HG02884 (cell line): Measurements from ENCODE around the gene STRA6.

Experiments
- ATAC-seq: cut with Tn5 transposase; IDR thresholded peaks from one replicate; pipeline ENCODE4 v1.9.1; 2021; ENCODE audit warnings: mild to moderate bottlenecking, moderate library complexity; ENCODE audit not compliant: unreplicated experiment

STRA6 gene, protein sequence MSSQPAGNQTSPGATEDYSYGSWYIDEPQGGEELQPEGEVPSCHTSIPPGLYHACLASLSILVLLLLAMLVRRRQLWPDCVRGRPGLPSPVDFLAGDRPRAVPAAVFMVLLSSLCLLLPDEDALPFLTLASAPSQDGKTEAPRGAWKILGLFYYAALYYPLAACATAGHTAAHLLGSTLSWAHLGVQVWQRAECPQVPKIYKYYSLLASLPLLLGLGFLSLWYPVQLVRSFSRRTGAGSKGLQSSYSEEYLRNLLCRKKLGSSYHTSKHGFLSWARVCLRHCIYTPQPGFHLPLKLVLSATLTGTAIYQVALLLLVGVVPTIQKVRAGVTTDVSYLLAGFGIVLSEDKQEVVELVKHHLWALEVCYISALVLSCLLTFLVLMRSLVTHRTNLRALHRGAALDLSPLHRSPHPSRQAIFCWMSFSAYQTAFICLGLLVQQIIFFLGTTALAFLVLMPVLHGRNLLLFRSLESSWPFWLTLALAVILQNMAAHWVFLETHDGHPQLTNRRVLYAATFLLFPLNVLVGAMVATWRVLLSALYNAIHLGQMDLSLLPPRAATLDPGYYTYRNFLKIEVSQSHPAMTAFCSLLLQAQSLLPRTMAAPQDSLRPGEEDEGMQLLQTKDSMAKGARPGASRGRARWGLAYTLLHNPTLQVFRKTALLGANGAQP

DNA sequence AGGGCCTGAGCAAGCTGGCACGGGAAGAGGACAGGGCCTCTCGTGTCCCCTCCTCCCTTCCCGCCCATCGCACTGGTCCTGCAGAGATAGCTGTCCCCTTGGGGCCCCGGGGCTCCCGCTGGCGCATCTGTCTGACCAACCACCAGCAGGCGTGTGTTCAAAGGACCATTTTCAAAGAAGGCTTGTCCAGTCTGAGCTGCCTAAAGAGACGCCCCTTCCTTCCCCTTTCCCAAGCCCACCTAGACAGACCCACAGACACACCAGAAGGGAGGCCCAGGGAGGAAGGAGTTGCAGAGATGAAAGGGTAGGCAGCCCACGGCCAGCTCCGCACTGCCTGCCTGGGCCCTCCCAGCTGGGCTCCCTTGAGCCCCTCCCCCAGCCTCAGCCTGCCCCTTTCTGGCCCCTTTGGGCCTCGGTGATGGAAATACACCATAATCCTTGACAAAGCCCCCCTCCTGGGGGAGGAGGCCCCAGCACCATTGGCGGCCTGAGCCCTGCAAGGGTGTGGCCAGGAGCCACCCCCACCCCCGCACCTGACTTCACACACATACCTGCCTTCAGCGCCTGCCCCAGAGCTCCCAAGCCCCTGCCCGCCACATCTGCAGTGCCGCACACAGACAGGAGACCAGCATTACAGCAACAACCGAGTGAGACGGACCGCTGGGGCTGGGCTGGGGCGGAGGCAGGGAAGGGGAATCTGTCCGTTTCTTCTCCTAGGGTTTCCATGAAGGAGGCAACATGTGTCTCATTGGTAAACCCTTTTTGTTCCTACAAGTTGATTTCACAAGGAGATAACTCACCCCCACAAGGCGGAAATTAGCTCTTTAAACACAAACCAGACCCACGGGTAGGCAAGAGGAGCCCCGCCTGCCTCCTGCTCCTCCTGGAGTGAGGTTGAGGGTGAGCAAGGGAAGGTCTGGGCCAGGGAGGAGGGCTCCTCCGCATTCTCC is at the start of gene STRA6:
STRA6 (minus strand) TSS at position 336 of the 950 bp plus-strand sequence. CDS start 520 bp downstream, outside the sequence.
- no peak for ATAC-seq

DNA sequence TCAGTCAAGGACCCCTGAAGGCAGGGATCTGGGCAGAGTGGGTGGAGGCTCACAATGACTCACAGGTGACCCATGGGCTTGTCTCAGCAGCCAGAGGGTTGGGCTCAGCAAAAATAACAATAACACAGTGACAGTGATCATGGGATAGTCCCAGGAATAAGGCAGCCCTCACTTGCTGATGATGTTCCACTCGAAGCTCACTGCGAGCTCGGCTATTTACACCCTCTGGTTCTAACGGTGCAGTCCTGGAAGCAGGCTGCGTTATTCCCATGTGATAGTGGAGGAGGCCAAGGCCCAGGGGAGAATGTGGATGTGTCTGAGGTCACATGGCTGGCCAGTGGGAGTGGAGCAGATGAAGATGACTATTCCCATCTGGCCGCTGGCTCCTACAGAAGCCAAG is 49.7 kb upstream of the STRA6 start:
- no peak for ATAC-seq

DNA sequence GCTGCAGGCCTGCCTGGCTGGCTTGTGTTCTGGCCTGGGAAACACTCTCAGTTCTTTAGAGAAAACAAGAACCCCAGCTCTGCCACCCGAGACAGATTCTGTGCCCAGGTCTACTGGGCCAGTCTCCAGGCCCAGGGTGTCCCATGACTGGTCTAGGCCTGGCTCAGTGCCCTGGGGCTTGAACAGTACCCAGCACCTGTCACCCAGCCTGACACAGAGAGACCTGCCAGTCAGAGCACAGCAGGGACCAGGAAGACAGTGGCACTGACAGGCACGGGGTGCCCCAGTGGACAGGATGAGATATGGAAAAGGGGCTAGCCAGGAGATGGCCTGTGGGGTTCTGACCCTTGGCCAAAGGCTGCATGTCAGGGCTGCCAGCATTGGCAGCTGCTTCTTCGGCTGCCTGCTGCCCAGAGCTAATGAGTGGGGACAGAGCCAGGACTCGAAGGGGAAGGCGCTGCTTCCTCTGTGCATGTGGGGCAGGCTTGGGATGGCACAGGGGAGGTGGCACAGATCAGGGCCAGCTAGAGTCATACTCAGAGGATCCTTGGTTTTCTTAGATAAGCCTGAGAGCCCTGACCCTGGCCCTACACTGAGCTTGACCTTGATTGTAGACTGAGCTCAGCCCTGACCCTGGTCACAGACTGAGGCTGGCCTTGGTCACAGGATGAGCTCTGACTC is 48.7 kb upstream of the STRA6 start:
- ATAC-seq, result no peak

DNA sequence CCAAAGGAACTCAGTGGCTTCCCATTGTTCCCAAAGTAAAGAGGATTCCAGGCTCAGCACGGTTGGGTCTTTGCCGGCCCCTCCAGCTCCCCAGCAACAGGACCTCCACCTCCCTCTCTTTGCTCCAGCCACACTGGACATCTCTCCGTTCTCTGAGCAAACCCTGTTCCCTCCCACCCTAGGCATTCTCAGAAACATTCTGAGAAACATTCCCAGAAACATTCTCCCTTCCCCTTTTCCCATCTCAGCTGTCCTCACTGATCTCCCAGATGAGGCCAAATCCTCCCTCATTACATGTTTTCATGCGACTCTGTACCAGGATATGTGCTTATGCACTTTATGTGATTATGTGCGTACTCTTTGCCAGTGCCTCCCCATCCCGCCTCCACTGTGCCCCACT is 47.7 kb upstream of the STRA6 start:
- ATAC-seq, result no peak

DNA sequence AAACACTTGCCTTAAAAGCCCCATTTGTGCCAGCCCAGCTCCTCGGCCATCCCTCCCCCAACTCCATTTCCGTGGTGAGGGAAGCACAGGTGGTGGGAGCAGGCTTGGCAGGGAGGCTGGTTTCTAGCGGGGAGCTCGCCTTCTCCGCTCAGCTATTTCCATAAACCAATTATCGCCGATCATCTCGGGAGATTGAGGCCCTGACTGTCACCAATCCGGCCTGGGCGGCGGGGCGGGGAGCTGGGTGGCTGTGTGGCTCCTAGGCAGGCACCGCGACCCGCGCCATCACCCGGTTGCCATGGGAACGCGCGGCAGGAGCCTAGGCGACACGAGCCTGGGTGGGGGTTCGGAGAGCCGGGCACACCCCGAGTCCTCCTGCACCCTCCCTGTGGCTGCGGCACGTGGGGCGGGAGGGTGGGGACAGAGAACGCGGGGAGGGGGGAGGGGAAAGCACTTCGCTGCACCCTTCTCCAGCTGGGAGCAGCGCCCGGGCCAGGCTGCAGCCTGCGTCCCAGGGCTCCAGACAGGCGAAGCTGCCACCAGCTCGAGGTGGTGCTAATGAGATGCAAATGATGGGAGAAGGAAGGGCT is 42.9 kb upstream of the STRA6 start:
- ATAC-seq, result no peak

DNA sequence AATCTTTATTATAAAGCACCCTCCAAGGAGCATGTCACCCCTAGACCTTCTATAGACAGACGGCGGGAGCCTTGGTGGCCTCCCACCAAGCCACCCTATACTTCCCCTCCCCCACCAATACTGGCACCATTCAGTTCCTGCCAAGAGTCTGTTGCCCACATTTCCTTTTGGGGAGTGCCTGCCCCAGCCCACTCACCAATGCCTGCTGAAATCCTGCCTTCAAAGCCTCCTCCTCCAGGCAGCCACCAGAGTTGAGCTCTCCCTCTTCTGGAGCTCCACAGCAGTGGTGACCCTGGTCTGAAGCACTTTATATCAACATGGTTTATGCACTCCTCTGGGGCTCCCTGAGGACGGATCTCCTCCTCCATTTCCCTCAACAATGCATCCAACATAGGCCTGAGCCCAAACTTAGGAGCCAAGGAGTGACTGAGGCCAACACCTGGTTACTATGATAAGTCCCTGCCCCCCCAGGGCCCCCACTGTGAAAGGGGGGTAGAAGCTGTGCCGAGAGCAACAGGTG is 42.3 kb upstream of the STRA6 start:
- no peak for ATAC-seq

DNA sequence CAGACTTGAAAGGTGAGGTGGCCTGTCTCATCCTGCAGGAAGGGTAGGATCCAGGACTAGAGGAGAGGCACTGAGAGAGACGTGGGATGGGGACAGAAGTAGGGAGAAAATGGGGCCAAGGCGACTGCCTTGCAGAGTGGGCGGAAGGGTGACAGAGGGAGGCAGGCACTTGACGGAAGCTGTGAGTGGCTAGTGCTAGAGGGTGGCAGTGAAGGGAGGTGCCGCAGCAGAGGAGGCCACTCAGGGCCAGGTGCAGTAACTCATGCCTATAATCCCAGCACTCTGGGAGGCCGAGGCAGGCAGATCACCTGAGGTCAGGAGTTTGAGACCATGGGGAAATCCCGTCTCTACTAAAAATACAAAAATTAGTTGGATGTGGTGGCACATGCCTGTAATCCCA is 40.8 kb upstream of the STRA6 start:
- no peak for ATAC-seq

DNA sequence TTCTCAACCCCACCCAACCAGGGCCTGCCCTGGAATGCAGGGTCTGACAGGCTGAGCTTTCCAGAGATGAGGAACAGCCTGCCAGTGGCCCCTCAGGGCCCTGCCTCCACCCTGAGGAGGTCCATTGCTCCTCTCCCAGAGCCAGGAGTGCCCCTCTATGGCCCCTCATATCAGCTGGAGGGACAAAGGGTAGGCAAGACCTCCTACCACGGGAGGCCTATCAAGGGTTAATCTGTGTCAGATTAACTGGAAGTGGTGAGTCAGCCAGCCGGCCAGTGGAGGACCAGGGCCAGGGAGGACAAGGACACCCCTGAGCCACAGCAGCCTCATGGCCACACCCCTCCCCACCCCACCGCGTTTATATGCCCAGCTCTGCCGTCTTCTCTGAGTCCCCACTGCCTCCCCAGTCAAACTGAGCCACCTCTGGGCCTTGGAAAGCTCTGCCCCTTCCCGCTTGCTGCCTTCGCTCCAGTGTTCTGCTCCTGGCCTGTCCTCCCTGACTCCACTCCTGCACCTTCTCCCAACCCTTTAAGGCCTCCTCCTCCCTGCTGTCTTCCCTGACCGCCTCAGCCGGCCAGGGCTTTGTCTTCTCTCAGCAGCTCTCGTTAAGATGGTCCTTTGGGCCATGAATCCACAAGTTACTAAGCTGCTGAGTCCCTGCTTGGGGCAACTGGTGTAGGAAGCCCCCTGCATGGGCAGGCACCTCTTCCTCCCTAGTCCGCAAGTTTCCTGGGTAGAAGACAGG is 40.0 kb upstream of the STRA6 start:
- no peak for ATAC-seq

DNA sequence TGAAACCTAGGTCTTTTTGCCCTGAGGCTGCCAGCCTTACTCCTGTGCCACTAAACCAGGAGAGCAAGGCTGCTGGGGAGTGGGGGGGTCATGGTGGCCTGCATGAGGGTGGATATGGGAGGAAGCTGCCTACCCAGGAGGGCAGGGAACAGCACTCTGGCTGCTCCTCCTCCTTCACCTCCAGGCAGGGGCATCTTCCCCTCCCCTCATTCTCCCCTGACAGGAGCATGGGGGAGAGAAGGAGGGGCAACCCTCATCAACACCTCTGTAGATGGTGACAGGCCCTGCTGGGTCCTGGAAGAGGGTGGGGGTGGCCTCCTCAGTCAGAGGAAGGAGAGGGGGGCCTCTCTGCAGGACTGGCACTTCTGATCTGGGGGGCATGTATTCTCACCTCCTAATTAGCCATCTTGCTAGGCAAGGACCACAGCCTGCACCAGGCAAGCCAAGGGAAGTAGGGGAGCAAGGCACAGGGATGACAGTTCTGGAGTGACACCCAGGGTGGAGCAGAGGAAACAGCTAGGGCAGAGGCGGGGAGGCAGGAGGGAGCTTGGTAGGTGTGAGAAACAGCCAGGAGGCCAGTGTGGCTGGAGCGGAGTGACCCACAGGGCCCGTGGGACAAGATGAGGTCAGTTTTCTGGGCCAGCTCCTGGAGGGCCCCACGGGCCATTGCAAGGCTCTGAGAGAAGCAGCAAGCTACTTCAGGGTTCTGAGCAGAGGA is 38.5 kb upstream of the STRA6 start:
- ATAC-seq, result no peak

DNA sequence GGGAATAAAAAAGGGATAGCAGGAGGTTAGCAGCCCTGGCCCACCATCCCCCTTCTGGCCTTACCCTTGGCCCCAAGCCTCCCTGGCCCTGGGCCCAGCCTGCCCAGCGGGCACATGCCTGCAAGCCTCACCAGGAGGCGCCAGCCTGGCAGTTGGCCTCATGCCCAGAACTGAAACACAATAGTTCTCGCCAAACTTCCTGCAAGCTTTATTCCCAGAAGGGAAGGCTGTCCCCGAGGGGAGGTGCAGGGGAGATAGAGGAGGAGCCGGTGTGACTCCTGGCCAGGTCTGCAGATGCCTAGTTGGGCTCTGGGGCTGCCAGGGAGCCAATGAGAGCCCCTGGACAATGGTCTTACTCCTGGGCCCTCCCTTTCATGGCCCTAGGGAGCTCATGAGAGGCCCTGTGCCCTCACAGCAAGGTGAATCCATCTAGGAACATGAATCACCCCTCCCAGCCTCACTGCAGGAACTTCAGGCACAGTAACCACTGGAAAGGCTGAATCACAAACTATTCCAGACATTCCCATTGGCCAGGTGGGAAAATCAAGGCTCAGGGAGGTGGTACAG is 37.5 kb upstream of the STRA6 start:
- ATAC-seq, result no peak

DNA sequence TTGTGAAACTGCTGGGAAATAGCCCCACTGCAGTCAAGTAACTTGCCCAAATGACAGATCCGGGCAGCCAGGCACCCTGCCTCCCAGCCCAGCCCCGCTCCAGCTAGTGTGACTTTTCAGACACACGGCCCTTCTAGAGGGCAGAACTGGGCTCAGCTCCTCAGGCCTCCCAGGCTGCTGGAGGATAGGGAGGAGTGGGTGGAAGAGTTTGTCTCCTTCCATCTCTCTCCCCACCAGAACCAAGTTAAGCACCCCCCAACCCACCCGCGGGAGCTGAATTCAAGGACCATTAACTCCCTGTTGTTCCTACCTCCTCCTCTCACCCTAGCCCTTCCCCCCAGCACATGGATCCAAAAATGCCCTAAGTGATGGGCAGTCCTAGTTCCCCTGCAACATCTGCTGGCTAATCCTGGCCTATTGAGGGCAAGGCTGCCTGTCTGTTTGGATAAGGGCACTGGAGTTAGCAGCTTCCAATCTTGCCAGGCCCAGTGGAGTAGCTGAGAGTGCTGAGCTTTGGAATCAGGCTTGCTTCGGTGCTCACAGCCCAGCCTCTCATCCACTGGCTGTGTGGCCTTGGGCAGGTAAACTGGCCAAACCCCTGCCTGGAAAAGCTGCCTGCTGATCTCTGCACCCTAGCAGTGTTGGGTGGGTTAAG is 36.6 kb upstream of the STRA6 start:
- no peak for ATAC-seq

DNA sequence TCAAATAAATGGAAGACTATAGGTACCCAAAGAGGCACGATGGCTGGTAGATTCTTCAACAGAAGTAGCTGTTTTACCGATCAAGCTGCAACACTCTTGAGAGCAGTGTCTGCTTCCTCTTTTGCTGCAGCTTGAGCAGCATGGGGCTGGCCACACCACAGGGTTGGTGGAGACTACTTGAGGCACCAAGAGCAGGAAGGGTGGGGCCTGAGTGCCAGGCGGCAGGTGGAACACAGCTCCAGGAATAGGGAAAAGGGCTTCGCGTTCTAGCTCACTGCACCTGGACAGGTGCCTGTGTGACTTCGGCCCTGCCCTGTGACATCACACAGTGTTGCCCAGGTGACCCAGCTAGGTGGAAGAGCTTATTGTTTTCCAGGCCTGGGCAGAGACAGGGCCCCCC is 33.4 kb upstream of the STRA6 start, which contains the start of gene CCDC33:
CCDC33 (plus strand) TSS at position 365 of the 400 bp plus-strand sequence. CDS start 394 bp downstream, outside the sequence.
- ATAC-seq, result no peak

DNA sequence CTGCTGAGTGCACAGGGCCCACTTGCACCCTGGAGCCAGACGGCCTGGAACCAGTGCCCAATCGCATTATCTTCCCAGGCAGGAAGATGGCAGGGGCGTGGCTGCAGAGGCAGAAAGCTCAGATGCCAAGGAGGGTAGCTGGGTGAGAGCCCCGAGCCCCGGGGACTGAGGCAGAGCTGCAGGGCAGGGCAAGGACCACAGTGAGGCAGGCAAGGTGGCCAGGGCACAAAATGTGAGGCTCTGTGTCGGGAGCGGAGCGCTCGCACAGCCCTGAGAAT is 31.9 kb upstream of the STRA6 start:
- ATAC-seq, result no peak

DNA sequence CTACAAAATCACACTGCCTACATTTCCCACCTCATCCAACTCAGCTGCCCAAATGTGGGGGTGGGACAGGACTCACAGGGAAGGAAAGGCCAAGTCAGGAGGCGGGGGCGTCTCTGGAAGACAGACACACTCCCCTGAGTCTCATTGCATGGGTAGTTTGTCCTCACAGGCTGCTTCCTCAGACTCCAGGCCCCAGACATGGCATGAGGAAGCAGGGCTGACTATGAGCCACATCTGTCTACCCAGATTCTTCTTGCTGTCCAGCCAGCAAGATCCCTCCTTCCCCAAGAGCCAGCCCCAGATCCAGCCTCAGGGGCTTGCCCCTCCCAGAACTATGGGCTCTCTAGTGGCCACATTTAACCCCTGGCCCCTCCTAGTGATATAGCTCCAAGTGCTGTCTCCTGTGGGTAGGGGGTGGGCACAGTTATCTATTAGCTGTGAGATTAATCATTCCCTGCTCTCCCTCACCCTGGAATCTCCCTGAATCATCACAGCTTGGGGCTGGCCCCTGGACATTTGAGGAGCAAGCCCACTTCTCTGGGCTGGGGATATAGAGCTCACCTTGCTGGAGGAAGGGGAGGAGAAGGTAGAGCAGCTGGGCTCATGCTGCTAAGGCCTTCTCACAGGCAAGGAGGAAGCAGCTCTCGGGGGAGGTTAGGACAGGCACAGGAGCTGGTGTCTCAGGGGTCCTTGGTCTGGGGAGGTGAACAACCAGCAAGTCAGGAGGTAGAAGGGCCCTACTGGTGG is 31.4 kb upstream of the STRA6 start:
- ATAC-seq, result no peak

DNA sequence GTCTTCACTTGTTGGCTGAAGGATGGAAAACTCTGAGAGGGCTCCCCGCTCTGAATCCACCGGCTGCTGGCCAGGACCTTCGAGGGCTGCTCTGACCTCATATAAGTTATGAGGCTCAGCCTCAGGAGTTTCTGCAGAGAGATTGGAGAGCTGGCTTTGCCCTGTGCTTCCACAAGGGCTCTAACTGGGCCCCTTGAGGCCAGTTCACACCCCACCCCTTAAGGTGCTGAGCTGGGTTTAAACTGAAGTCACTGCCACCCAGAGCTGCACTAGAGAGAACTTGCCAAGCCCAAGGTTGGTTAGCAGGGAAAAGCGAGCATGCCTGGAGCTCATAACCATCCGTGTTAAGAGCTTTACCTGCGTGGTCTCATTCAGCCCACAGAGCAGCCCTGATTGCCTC is 30.8 kb upstream of the STRA6 start:
- ATAC-seq, result no peak

DNA sequence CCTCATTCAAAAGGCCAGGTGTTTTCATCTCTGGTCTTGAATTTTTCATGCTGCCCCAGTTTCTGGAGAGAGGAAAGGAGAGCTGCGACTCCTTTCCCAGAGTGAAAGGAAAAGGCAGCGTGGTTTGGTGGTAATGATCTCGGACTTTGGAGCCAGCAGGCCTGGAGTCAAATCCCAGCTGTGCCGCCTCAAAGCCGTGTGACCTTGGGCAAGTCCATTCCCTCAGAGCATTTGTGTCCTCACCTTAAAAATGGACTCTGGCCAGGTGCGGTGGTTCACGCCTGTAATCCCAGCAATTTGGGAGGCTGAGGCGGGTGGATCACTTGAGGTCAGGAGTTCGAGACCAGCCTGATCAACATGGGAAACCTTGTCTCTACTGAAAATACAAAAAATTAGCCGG is 28.9 kb upstream of the STRA6 start:
- no peak for ATAC-seq

DNA sequence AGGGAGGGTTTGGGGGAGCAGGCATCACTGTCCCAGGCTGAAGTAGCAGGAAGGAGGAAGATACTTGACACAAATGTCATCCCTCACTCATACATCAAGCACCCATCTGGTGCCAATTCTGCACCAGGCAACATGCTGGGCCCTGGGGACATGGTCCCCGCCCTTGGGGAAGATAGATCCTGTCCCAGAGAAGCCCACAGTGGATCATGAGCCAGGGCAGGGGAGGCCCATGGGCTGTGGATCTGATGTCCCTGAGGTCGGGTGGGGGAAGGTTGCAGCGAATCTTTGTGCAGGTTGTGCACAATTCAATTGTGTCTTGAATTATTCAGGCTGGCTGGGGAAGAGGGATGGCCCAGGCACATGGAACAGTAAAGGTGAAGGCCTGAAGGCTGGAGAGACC is 27.1 kb upstream of the STRA6 start:
- no peak for ATAC-seq

DNA sequence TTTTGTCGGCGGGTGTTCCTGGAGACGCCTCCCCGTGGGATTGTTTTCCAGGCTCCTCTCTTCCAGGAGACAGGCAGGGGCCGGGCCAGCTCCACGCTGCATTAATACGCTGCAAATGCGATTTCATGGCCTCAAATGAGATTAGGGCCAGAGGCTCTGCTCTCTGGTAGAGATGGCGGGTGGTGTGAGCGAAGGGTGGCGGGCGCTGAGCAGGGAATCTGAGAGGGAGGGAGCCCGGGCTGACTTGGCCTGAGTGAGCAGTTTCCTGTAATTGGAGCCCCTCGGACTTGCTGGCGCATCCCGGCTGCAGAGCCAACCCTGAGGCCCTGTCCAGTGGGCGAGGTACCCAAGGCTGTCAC is 26.1 kb upstream of the STRA6 start:
- no peak for ATAC-seq
